Measurements from ENCODE around the gene PPME1.

PPME1 gene

DNA sequence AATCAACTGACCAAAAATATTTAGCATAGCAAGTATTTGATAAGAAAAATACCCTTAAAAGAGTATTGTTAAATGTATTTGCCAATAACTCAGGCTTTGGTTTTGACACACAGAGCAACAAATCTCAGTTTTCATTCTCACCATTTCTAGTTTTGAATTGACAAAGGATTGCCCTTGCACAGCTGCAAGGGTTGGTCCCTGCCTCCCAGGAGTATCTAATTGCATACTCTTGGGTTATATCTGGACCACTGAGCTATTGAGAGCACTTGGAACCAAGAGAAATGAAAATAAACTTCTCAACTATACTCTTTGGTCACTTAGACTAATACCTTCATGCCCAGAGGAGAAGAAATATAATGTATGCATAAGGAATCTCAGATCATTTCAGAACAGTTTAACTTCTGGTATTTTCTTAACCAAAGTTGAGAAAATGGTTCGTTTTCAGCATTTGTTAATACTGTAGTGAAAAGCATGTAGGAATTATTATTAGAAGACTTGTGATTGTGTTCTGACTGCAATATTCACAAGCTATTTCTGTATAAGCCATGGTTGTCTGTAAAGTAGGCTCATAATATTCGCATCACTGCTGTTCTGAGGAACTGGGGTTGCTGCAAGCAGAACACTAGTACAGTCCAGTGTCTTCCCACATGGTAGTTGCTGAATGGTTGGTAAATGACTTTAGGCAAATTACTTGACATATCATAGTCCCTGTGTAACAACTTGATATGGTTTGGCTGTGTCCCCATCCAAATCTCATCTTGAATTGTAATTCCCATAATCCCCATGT, 8.2 kb upstream of the PPME1 start:
- TF ChIP-seq CTCF (IDR thresholded peaks at IDR 0.05) (no peak), ZFX (IDR thresholded peaks at IDR 0.05; ENCODE audit: borderline replicate concordance) (no peak)
- no peak overlapping the region for H3K27ac ChIP-seq

GRCh38 chr11:74168838-74169237, 2.3 kb upstream of the PPME1 start:
- H3K27ac ChIP-seq, result no peak overlapping the region
- TF ChIP-seq CTCF (IDR thresholded peaks at IDR 0.05) (no peak), ZFX (IDR thresholded peaks at IDR 0.05; ENCODE audit: borderline replicate concordance) (no peak)

DNA sequence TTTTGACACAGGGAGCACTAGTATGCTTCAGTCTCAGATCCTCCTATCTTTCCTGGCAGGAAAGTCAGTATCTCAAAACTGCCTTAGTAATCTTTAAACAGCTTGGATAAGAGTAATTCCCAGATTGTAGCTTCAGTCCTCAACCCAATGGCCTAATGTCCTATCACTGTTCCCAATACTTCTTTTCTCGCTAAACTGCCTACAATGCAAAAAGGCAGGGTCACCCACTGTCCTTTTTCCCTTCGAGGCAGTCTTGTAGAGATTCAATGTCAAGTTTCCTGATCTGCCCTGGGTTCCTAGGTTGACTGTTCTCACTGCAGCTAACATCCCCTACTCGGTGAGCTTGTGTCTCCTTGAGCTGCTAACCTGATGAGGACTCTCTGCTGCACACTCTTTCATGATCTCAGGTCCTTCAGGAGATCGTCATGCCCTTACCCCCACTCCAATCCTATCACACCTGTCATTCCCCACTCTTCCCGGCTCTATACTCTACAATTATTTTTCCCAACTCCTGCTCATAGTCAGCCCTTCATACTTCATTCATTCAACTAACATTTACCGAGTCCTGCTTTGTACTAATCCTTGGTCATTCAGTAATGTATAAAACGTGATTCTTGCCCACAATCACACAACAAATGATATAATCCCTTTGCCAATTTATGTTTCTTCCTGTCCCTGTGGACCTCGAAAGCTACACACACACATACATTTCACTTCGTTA, 1.2 kb upstream of the PPME1 start:
- H3K27ac ChIP-seq, result peak overlapping the region; percentile 88
- TF ChIP-seq CTCF (IDR thresholded peaks at IDR 0.05) (no peak), ZFX (IDR thresholded peaks at IDR 0.05; ENCODE audit: borderline replicate concordance) (no peak)

DNA sequence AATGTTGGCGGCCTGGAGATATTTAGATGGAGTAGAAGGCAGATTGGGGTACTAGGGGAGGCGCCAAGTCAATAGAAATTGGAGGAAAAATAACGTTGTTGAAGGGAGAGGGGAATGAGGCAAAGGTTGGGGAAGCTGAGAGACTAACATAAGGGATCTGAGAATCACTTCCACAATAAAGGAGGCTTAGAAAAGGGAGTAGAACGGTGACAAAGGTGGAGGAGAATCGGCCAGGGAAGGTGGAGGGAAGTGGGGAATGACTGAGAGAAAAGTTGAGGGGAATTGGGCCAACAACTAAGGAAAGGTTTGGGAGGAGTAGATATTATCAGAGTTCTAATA, 510 bp downstream of the PPME1 start:
- H3K27ac ChIP-seq, result peak overlapping the region; percentile 88

GRCh38 chr11:74171997-74172396, 908 bp downstream of the PPME1 start:
- TF ChIP-seq CTCF (IDR thresholded peaks at IDR 0.05) (no peak), ZFX (IDR thresholded peaks at IDR 0.05; ENCODE audit: borderline replicate concordance) (no peak)
- peak overlapping the region; percentile 88 for H3K27ac ChIP-seq

More for the DNA sequence above, 510 bp downstream of the PPME1 start:
- TF ChIP-seq ZFX (IDR thresholded peaks at IDR 0.05; ENCODE audit: borderline replicate concordance) (no peak), CTCF (IDR thresholded peaks at IDR 0.05) (no peak)

- no peak for TF ChIP-seq CTCF (IDR thresholded peaks at IDR 0.05)
- TF ChIP-seq ZFX (IDR thresholded peaks at IDR 0.05; ENCODE audit: borderline replicate concordance), result no peak
Observed at GRCh38 chr11:74175920-74176319, 4.8 kb downstream of the PPME1 start.

More at GRCh38 chr11:74175920-74176319, 4.8 kb downstream of the PPME1 start:
- H3K27ac ChIP-seq, result no peak overlapping the region
